Urothelium cell line (cell line): ENCODE results near the gene CLDN7.

Experiments
- DNase-seq: peaks from one replicate; pipeline ENCODE4 v3.0.0; 2011; ENCODE audit warnings: low spot score, mixed read lengths
- FAIRE-seq: peaks from 2 replicates; lab custom pipeline; 2011; peaks lifted over from hg19 to GRCh38; lab: Jason Lieb, UNC

The CLDN7 gene

DNA sequence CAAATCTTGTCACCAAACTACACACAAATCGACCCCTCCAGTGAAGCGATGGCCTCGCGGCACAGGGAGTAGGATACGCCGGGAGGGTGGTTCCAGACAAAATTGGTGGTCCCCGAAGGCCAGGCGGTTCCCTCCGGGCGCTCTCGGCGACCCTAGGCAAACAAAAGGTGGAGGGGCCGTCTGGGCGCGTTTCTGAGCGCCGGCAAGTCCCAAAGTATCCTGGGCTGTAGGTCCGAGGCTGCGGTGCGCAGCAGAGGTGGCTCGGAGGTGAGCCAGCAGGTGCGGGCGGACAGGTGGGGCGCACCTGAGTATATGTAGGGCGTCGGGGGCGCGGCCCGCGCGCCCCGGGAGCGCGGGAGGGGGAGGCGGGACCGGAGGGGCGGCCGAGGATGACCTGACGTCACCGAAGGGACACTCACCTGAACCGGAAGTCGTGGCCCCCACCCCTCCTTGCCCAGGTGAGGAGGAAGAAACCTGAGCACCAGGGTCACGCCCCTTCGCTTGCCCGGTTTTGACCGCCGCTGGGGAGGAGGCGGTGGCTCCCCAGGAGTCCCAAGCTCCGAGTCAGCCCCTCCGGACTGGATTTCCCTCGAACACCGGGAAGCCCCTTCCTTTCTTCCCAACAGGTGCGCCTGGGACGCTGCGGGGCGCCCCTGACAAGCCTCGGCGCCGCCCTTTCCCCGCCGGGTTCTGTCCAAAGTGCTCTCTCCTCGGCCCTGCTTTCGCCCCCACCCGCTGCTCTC lies at the start of gene CLDN7:
Gene CLDN7, minus strand, starts transcription at position 287 of the 743 bp plus-strand sequence. CDS start 435 bp downstream, outside the sequence.
- no peak for DNase-seq
- FAIRE-seq = no peak

- DNase-seq = no peak
- FAIRE-seq = no peak
Observed at GRCh38 chr17:7311110-7311705, 48.9 kb upstream of the CLDN7 start.

- FAIRE-seq = no peak
Observed at GRCh38 chr17:7309628-7310027, 47.4 kb upstream of the CLDN7 start.

DNA sequence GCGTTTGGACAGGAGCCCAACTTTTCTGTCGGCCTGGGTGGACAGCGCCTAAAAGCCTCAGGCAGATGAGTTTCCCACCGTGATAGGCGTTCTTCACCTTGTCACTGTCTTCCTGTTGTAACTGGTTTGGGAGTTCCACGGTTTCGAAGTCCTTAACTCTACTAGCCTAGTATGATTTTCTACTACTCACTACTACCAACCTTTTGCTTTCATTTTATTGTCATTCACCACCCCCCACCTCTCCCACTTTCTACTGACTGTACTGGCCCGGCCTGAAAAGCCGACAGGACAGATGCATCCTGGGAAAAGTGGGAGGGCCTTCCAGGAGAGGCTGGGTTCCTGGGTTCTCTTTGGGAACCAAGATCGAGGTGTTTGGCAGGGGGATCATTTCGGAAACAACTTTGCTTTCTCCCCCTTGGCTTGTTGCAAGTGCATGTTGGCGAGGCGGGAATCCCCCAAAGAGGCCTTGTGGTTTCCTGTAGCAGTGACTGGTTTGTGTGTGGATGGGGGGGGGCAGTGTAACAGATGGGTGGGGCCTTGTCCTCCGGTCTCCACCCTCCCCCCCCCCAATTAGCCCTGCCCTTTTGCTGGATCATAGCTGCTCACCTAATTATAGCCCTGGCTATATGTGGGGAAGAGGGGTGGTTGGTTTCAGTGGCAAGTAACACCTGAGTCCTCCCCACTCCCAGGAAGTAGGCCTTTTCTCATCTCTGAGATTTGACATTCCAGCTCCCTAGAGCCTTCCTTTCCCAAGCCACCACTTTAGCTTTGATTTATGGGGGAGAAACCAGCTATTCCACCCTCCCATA lies 46.6 kb upstream of the CLDN7 start:
- no peak for FAIRE-seq
- peak; percentile 67 for DNase-seq

More at GRCh38 chr17:7309628-7310027, 47.4 kb upstream of the CLDN7 start:
- DNase-seq = no peak

DNA sequence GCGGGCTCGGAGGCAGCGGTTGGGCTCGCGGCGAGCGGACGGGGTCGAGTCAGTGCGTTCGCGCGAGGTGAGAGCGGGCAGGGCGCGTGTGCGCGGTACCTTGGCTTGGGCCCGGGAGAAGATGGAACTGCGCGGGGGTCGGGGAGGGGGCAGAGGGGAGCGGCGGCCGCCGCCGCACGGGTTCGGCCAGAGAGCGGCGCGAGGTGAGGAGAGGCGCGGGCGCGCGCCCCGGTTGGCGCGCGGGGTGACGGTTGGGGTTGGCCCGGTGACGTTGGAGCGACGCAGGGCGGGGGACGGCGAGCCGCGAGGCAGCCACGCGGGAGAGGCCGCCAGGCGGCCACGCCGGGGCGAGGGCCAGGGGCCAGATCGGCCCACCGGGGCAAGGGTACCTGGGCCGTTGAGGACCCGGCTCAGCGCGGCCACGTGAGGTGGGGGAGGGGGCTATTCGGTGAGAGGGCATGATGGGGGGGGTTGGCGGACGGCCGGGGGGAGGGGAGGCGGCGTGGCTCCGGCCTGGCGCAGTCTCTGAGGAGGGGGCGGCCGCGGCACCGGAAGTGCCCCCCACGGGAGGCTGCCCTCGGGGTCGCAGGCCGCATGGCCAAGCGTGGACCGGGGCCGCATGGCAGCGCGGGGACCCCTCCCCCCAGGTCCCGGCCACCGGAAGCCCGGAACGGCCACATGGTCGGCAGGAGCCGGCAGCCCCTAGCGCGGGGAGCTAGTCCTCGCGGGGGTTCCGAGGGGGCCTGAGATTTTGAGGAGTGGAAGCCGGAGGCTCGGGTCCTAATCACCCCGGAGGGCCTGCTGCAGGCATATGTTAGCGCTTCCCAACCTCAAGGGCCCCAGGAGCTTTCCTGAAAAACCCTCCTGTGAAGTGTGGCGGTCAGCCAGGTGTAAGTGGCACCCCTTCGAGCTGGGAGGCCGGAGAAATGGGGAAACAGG lies 45.7 kb upstream of the CLDN7 start:
- peak; percentile 26 for DNase-seq
- no peak for FAIRE-seq

- DNase-seq = peak; percentile 94
- FAIRE-seq = peak; percentile 93
Observed at GRCh38 chr17:7306911-7307685, 44.8 kb upstream of the CLDN7 start, which contains the start of gene EIF5A. EIF5A (plus strand) TSS chr17:7307628; CDS start chr17:7309636, 2,008 bp downstream.

- no peak for DNase-seq
- no peak for FAIRE-seq
Observed at GRCh38 chr17:7304179-7304578, 41.9 kb upstream of the CLDN7 start.

DNA sequence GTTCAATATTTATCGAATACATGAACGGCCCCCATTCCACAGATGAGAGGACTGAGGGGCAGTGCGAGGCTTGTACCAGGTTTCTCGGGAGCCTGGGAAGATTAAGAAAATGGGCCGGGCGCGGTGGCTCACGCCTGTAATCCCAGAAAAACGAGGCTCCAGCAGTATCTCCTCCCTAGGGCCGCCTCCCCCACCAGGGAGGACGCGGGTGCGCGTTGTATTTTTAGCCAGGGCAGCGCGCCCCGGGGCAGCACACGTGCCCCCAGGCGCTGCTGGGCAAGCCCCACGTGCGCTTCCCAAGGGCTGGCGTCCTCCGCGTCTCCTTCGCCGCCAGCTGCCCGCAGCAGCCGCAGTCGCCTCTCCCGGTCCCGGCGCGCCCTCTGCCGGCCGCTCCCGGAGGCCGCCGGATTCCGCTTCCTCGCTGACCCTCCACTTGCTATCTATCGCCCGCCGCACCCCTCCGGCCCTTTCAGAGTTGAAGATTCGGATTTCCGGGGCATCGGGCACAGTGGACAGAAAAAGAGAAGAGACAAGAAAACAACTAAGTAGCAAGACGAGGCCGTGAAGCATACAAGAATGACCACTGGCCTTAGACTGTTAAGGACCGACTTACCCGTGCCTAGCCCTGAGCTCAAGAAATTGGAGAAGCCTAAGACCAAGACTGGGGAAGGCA lies 34.0 kb upstream of the CLDN7 start:
- FAIRE-seq (no peak), DNase-seq (peak; percentile 80)

DNA sequence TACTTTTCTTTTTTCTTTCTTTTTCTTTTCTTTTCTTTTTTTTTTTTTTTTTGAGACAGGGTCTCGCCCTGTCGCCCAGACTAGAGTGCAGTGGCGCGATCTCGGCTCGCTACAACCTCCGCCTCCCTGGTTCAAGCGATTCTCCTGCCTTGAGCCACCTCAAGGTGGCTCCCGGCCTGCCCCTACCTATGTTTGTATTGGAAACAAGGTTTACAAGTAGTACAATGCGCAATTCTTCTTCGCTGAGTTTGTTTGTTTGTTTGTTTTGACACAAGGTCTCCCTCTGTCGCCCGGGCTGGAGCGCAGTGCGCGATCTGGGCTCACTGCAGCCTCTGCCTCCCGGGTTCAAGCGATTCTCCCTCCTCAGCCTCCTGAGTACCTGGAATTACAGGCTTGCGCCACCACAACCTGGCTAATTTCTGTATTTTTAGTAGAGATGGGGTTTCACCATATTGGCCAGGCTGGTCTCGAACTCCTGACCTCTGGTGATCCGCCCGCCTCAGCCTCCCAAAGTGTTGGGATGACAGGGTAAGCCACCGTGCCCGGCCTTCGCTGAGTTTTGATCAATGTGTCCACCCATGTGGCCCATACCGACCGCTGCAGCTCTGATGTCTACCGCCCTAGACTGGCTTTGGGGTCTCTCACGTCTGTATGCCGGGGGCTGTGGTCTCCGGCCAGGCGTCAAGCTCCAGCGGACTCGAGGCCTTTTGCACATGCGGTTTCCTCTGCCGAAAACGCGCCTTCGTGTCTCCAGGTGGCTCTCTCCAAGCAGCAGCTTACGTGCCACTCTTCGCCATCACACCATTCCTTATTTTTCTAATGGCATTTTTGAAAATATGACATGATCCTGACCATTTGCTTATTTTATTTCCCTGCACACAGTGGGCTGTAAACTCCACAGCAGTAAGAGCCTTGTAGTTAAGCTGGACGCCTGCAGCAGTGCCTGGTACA lies 33.2 kb upstream of the CLDN7 start:
- FAIRE-seq (no peak), DNase-seq (no peak)

- FAIRE-seq (no peak), DNase-seq (peak; percentile 83)
Observed at GRCh38 chr17:7294614-7295153, 32.4 kb upstream of the CLDN7 start, which contains the start of gene YBX2. YBX2 (minus strand) TSS chr17:7294639; CDS start chr17:7294500, 139 bp downstream.

DNA sequence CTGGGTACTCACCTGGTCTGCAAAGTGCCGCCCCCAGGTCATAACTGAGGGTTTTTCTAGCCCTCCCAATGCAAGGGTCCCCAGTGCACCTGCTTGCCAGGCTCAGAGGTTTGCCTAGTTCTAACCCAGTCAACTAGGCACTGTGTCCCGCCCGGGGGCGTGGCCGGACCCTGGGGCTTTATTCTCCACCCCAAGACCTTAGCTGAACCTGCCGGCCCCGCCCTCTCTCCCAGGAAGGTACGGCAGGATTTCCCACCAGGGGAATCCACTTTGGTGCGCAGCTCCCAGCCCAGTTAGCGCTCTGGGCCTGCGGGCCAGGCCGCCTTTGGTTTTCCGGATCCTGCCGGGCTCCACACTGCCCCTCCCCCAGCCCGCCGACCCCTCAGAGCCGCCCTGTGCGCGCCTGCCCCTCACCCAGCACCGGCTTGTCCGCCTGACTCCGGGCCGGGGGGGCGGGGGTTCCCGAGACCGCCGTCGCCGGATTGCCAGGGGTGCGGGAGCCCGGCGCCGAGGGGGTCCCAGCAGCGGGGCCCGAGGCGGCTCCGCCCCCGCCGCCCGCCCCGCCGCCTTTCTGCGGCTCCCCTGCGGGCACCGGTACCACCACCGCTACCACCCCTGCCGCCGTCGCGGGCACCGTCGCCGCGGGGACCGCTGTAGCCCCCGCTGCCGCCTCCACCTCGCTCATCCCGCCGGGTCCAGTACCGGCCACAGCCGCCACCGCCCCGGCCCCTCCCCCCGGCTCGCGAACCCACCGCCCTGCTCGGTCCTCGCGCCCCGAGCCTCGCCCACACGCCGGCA lies 31.7 kb upstream of the CLDN7 start:
- FAIRE-seq = no peak
- no peak for DNase-seq

GRCh38 chr17:7293159-7293558 lies 30.9 kb upstream of the CLDN7 start:
- FAIRE-seq = no peak

DNA sequence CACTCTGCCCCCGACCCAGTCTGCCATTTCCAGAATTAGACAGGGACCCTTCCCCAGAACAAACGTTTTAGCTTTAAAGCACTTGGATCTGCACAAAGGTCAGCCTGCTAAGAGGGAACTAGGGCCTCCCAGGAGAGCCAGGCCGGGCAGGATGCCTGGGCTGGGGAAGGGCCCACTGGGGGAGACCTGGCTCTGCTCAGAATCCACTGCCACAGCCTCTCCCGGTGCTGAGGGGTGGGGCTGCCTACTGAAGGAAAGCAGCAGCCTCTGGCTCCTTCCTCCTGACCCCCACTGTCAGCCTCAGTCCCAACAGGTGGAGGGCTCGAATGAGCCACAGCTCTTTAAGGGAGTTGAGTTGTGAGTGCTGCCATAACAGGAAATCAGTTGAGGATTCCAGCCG lies 30.5 kb upstream of the CLDN7 start:
- DNase-seq = no peak
- FAIRE-seq = no peak

More at GRCh38 chr17:7293159-7293558, 30.9 kb upstream of the CLDN7 start:
- no peak for DNase-seq

DNA sequence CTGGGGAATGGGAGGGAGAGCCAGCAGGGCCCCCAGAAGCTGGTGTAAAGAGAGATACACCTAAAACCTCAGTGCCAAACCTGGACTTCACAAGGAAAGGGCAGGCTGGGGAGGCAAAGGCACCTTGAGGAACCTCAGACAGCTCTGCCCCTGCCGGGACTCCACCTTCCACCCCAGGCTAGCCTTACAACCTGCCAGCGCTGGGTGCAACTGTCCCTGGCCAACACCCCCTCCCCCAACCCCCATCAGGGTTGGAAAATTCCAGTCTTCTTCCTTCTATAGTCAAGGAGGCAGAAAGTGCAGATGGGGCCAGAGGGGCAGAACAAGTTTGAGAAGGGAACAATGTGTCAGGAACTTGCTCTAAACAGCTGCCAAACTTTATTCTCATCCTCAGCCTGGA lies 29.9 kb upstream of the CLDN7 start:
- no peak for FAIRE-seq

GRCh38 chr17:7290685-7291084 lies 28.4 kb upstream of the CLDN7 start:
- DNase-seq = no peak
- FAIRE-seq = no peak

More for the DNA sequence above, 29.9 kb upstream of the CLDN7 start:
- DNase-seq = no peak

GRCh38 chr17:7290166-7290565 lies 27.9 kb upstream of the CLDN7 start:
- FAIRE-seq (no peak), DNase-seq (no peak)
